Uterus (tissue), 4 donors: Measurements from ENCODE around the gene BLMH. TPM values are rescaled to one million over a fixed set of nuclear protein-coding genes. Genes with fewer than 3 reads are reported as not detected.
A peak's percentile ranks its signal among the peaks of the same experiment; 100 is the strongest.

Experiments
- DNase-seq, 2 donors: peaks; one replicate each; pipeline ENCODE4 v3.0.0-alpha.2; 2019 to 2020
- H3K27ac ChIP-seq, 2 donors: fragments of 200-600 bp; sonication (generic); 1 replicate in 1 of 2; 2 replicates in 1 of 2; pipeline ENCODE4 v1.5.1; 2016 to 2018
- H3K27me3 ChIP-seq, 2 donors: fragments of 200-600 bp; sonication (generic); one replicate each; pipeline ENCODE4 v1.5.1; 2018 to 2019; ENCODE audit warnings: control low read depth in 1 of 2
- H3K36me3 ChIP-seq, 2 donors: fragments of 200-600 bp; sonication (generic); one replicate each; pipeline ENCODE4 v1.5.1; 2019; ENCODE audit warnings: control low read depth in 1 of 2
- H3K4me1 ChIP-seq, 2 donors: fragments of 200-600 bp; sonication (generic); one replicate each; pipeline ENCODE4 v1.5.1; 2018 to 2019; ENCODE audit warnings: control low read depth in 1 of 2
- H3K4me3 ChIP-seq, 2 donors: fragments of 200-600 bp; sonication (generic); 1 replicate in 1 of 2; 2 replicates in 1 of 2; pipeline ENCODE4 v1.5.1; 2018 to 2019; ENCODE audit warnings: mild to moderate bottlenecking in 1 of 2
- H3K9me3 ChIP-seq, 2 donors: fragments of 200-600 bp; sonication (generic); one replicate each; pipeline ENCODE4 v1.5.1; 2019; ENCODE audit warnings: control low read depth in 1 of 2
- POLR2A ChIP-seq, 2 donors: fragments of 450-650 bp; IDR thresholded peaks; one replicate each; pipeline ENCODE4 v1.6.1; 2016; ENCODE audit warnings: antibody characterized with exemption in 2 of 2, mild to moderate bottlenecking in 1 of 2, moderate library complexity in 1 of 2
- intact Hi-C: fragments of 100-400 bp; cut with DNase I; formaldehyde crosslinking; loops from one replicate; pipeline ENCODE4 v1.15.1; 2023; ENCODE audit warnings: low total_unique reads
- total RNA-seq, 4 donors: library from RNA; depleted of rRNA in 3 of 4; stranded (reverse); fragments of >200 nt in 3 of 4; gene quantifications; one replicate each; pipeline versions ENCODE4 v1.1.0 to v1.2.4, GENCODE V29; 2014 to 2023
- TF ChIP-seq, protein P1 (sequence below), 4 experiments: fragments of 200-600 bp in 2 of 4; fragments of 450-650 bp in 2 of 4; sonication (generic) in 2 of 4; IDR thresholded peaks; one replicate each; pipeline ENCODE4 v1.5.1; 2016 to 2019; ENCODE audit warnings: antibody characterized with exemption in 4 of 4, mild to moderate bottlenecking in 2 of 4, moderate library complexity in 1 of 4
- donor health status: DM: yes; HTN: yes; CAD: no.

BLMH gene
- total RNA-seq, 4 donors from 2014 or later, result 13.6 to 68.8 (median 33.3) TPM

DNA sequence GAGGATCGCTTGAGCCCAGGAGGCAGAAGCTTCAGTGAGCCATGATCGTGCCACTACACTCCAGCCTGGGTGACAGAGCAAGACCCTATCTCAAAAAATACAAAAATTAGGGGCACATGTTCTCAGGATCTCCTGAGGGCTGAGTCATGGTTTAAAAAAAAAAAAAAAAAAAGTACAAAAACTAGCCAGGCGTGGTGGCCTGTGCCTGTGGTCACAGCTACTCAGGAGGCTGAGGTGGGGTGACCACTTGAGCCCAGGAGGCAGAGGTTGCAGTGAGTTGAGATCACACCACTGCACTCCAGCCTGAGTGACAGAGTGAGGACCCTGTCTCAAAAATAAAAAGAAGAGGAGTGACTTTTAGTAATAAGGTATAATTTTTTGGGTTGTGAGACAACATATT is 16.9 kb downstream of the BLMH start:
- no peak overlapping the region for H3K27ac ChIP-seq
- H3K4me1 ChIP-seq, result no peaks in the 10 kb centered on the region
- TF ChIP-seq, protein P1, sequence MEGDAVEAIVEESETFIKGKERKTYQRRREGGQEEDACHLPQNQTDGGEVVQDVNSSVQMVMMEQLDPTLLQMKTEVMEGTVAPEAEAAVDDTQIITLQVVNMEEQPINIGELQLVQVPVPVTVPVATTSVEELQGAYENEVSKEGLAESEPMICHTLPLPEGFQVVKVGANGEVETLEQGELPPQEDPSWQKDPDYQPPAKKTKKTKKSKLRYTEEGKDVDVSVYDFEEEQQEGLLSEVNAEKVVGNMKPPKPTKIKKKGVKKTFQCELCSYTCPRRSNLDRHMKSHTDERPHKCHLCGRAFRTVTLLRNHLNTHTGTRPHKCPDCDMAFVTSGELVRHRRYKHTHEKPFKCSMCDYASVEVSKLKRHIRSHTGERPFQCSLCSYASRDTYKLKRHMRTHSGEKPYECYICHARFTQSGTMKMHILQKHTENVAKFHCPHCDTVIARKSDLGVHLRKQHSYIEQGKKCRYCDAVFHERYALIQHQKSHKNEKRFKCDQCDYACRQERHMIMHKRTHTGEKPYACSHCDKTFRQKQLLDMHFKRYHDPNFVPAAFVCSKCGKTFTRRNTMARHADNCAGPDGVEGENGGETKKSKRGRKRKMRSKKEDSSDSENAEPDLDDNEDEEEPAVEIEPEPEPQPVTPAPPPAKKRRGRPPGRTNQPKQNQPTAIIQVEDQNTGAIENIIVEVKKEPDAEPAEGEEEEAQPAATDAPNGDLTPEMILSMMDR (IDR thresholded peaks at IDR 0.05), result no peak
- no peak for TF ChIP-seq POLR2A (IDR thresholded peaks at IDR 0.05)
- intact Hi-C loops, result no loop called here
- H3K9me3 ChIP-seq, result no peaks in the 10 kb centered on the region
- no peak for DNase-seq
- H3K27me3 ChIP-seq, result no peaks in the 10 kb centered on the region
- no peak overlapping the region for H3K4me3 ChIP-seq
- no peaks in the 10 kb centered on the region for H3K36me3 ChIP-seq

DNA sequence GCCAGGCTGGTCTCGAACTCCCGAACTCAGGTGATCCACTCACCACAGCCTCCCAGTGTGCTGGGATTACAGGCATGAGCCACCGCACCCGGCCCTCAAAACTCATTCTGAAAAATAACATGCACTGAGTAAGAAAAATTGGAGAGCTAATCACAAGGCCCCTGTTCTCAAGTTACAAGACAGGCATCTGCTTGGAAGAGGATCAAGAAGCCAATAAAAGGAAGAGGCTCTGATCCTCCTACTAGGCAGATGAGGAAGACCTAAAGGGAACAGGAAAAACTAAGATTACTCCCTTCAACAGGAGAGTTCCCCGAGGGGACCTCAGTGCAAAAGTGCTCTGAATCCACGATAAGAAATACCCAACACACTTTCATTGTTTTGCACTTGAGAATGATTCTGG is 18.4 kb downstream of the BLMH start:
- H3K27me3 ChIP-seq, result no peaks in the 10 kb centered on the region
- no peak overlapping the region for H3K4me3 ChIP-seq
- no peak overlapping the region for H3K27ac ChIP-seq
- H3K36me3 ChIP-seq, result no peaks in the 10 kb centered on the region
- DNase-seq, result no peak
- TF ChIP-seq, protein P1 (IDR thresholded peaks at IDR 0.05), result no peak
- no peak for TF ChIP-seq POLR2A (IDR thresholded peaks at IDR 0.05)
- intact Hi-C loops, result no loop called here
- no peaks in the 10 kb centered on the region for H3K4me1 ChIP-seq
- H3K9me3 ChIP-seq, result no peaks in the 10 kb centered on the region

DNA sequence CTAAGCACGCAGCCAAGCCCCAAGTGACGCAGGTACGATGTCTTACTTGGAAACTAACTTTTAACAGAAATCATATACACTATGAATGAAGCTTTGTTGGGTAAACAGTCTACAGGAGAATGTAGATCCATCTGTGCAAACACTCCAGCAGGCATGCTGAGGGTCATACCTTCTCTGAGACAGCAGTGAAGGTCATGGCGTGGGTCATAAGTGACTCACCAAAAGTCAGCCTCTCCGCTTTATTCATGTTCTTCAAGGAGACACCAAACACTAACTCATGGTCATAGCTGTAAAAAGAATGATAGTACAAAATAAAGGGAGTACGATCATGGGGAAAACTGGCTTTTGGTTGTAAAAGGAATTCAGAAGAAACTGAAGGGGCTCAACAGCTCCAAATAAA is 20.6 kb downstream of the BLMH start:
- DNase-seq, result no peak
- intact Hi-C loops, result no loop called here
- no peak overlapping the region for H3K4me3 ChIP-seq
- H3K36me3 ChIP-seq, result no peaks in the 10 kb centered on the region
- no peak overlapping the region for H3K27ac ChIP-seq
- no peaks in the 10 kb centered on the region for H3K27me3 ChIP-seq
- H3K9me3 ChIP-seq, result no peaks in the 10 kb centered on the region
- no peak for TF ChIP-seq POLR2A (IDR thresholded peaks at IDR 0.05)
- TF ChIP-seq, protein P1 (IDR thresholded peaks at IDR 0.05), result no peak
- H3K4me1 ChIP-seq, result no peaks in the 10 kb centered on the region

DNA sequence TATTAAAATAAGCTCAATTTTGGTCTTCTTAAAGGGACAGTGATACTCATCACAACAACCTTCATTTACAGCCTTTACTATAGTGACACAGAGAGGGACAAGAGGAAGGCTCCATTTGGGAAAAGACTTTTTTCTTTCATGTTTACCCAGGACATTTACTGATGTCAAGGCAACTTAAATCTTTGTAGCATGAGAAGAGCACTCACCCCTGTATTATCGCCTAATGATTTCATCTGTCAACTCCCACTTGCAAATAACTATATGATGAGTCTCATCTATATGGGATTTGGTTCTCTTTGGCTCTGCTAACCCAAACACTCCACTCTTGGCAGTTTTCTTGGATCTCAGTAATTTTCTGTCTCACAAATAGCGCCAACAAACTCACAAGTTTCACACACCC is 24.1 kb downstream of the BLMH start:
- H3K27ac ChIP-seq, result no peak overlapping the region
- no peaks in the 10 kb centered on the region for H3K36me3 ChIP-seq
- TF ChIP-seq POLR2A (IDR thresholded peaks at IDR 0.05), result no peak
- TF ChIP-seq, protein P1 (IDR thresholded peaks at IDR 0.05), result no peak
- H3K4me3 ChIP-seq, result no peak overlapping the region
- intact Hi-C loops, result no loop called here
- no peaks in the 10 kb centered on the region for H3K9me3 ChIP-seq
- H3K27me3 ChIP-seq, result no peaks in the 10 kb centered on the region
- H3K4me1 ChIP-seq, result no peaks in the 10 kb centered on the region
- DNase-seq, result no peak

DNA sequence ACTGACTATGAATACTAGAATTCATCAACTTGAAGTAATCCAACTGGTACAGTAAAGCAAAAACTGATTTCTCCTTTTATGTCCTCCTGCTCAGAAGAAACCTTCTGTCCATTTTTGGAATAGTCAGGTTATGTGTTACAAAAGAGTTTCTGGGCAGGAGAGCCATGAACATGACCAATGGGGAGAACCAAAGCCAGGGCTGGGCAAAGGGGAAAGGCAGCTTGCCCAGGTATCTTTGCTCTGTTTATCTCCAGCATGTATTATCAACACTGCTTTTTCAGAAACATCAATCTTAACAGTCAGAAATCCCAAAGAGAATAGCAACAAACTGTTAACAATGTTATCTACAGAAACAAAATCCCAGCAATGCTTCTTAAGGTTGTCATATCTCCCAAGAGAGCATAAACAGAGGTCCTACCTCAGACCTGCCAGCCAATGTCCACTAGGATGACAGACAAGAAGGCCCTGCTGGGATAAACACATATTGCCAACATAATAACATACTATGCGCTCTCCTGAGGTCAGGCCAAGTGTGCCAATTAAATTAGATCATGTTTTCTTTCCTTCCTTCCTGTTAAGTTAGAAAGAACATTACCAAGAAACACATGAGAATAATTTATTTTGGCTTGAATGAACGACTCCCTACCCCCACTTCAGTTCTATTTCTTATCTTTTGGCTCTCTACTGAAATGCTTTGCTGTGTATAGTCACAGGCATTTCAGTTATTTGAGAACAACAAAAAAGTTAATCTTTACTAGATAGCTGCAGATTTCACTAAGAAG is 28.0 kb downstream of the BLMH start:
- no peaks in the 10 kb centered on the region for H3K36me3 ChIP-seq
- intact Hi-C loops, result no loop called here
- H3K9me3 ChIP-seq, result no peaks in the 10 kb centered on the region
- H3K27me3 ChIP-seq, result no peaks in the 10 kb centered on the region
- H3K27ac ChIP-seq, result peak overlapping the region; percentile 51 to 55
- no peak for DNase-seq
- no peak overlapping the region for H3K4me3 ChIP-seq
- H3K4me1 ChIP-seq, result no peaks in the 10 kb centered on the region
- TF ChIP-seq, protein P1 (IDR thresholded peaks at IDR 0.05), result no peak
- no peak for TF ChIP-seq POLR2A (IDR thresholded peaks at IDR 0.05)
